Neural crest cell (in vitro differentiated cells): Measurements from ENCODE around the gene GCNT2. TPM values are rescaled to one million over a fixed set of nuclear protein-coding genes. Genes with fewer than 3 reads are reported as not detected.

Experiments
- DNase-seq: peaks from one replicate; pipeline ENCODE4 v3.0.0; 2021; ENCODE audit warnings: low read depth, mixed read lengths, low spot score
- H3K27ac Mint-ChIP-seq: one replicate; pipeline ENCODE4 v1.8.0; 2021; ENCODE audit warnings: mild to moderate bottlenecking, mixed read lengths; ENCODE audit not compliant: unreplicated experiment
- H3K27me3 Mint-ChIP-seq: 2 replicates; pipeline ENCODE4 v1.8.0; 2021; ENCODE audit warnings: low read depth, mild to moderate bottlenecking, mixed read lengths
- H3K36me3 Mint-ChIP-seq: 2 replicates; pipeline ENCODE4 v1.8.0; 2021; ENCODE audit warnings: low read depth, mild to moderate bottlenecking, mixed read lengths
- H3K4me1 Mint-ChIP-seq: 2 replicates; pipeline ENCODE4 v1.8.0; 2021; ENCODE audit warnings: mixed read lengths
- H3K4me3 Mint-ChIP-seq: one replicate; pipeline ENCODE4 v1.8.0; 2021; ENCODE audit warnings: mild to moderate bottlenecking, mixed read lengths
- H3K9me3 Mint-ChIP-seq: 2 replicates; pipeline ENCODE4 v1.8.0; 2021; ENCODE audit warnings: mixed read lengths
- total RNA-seq: library from RNA; stranded (reverse); gene quantifications from 2 replicates; pipeline ENCODE4 v1.2.1, GENCODE V29; 2021
- TF ChIP-seq, protein P1 (sequence below): fragments of 200-600 bp; sonication (generic); conservative IDR thresholded peaks from 2 replicates; pipeline ENCODE4 v1.5.0; 2021; ENCODE audit warnings: antibody characterized with exemption, mild to moderate bottlenecking

The GCNT2 gene
- total RNA-seq, 1 donor from 2014 or later, result 6.4 TPM

DNA sequence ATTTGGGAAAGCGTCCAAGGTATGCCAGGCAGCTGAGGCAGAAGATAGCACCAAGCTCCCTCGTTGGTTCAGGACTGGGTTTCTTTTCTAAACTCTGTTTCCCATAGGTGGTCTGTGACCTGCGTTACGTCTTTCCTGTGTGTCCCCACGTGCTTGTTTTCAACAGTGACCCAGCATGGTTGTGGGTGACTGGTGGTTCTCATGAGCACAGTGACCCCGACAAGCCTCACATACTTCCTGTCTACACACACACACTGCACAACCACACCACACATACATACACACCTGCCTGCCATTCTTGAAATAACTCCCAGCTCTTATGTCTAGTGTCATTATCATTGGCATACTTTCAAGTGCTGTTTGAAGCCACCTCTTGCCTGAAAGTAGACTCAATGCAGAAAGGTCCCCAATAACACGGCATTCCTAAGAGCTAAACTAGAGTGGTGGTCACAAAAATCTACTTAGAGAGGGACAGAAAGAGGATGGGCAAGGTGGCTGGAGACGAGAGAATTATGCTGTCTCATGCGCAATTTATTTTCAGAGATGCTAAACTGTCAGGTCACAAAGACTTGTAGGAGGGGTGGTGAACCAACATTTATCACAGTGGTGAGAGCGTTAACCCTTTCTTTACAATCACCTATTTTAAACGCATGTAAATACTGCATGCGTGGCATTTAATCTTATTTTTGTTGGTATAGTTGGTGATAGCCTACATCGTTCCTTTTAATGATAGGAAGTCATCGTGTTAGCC is 66.7 kb downstream of the GCNT2 start:
- H3K36me3 Mint-ChIP-seq, result no peaks in the 10 kb centered on the region
- DNase-seq, result no peak

DNA sequence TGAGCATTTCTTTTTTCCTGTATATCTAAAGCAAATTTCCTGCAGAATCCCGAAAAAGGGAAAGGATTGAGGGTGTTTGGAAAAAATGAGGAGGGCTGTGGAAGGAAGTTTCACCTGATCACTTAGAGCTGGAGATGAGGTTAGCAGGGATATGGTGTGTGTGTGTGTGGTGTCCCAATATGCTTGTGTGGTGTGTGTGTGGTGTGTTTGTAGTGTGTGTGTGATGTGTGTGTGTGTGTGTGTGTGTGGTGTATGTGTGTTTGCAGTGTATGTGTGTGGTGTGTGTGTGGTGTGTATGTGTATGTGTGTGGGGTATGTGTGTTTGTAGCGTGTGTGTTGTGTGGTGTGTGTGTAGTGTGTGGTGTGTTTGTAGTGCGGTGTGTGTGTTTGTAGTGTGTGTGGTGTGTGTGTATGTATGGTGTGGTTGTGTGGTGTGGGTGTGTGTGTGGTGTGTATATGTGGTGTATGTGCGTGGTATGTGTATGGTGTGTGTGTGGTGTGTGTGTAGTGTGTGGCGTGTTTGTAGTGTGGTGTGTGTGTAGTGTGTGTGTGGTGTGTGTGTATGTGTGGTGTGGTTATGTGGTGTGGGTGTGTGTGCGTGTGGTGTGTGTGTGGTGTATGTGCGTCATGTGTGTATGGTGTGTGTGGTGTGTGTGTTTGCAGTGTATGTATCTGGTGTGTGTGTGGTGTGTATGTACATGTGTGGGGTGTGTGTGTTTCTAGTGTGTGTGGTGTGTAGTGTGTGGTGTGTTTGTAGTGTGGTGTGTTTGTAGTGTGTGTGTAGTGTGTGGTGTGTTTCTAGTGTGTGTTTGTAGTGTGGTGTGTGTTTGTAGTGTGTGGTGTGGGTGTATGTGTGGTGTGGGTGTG is 67.6 kb downstream of the GCNT2 start:
- Mint-ChIP-seq H3K4me1 (peaks cover 31% of the 10 kb centered on the region), H3K9me3 (peaks cover 2% of the 10 kb centered on the region), H3K36me3 (no peaks in the 10 kb centered on the region), H3K27me3 (peaks cover 28% of the 10 kb centered on the region), H3K27ac (no peak overlapping the region), H3K4me3 (no peak overlapping the region)
- DNase-seq, result no peak
- TF ChIP-seq, protein P1, sequence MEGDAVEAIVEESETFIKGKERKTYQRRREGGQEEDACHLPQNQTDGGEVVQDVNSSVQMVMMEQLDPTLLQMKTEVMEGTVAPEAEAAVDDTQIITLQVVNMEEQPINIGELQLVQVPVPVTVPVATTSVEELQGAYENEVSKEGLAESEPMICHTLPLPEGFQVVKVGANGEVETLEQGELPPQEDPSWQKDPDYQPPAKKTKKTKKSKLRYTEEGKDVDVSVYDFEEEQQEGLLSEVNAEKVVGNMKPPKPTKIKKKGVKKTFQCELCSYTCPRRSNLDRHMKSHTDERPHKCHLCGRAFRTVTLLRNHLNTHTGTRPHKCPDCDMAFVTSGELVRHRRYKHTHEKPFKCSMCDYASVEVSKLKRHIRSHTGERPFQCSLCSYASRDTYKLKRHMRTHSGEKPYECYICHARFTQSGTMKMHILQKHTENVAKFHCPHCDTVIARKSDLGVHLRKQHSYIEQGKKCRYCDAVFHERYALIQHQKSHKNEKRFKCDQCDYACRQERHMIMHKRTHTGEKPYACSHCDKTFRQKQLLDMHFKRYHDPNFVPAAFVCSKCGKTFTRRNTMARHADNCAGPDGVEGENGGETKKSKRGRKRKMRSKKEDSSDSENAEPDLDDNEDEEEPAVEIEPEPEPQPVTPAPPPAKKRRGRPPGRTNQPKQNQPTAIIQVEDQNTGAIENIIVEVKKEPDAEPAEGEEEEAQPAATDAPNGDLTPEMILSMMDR, result no peak

More for the DNA sequence above, 66.7 kb downstream of the GCNT2 start:
- Mint-ChIP-seq H3K4me3 (no peak overlapping the region), H3K4me1 (peaks cover 39% of the 10 kb centered on the region), H3K9me3 (peaks cover 2% of the 10 kb centered on the region), H3K27ac (no peak overlapping the region), H3K27me3 (peaks cover 34% of the 10 kb centered on the region)
- TF ChIP-seq, protein P1, result no peak

DNA sequence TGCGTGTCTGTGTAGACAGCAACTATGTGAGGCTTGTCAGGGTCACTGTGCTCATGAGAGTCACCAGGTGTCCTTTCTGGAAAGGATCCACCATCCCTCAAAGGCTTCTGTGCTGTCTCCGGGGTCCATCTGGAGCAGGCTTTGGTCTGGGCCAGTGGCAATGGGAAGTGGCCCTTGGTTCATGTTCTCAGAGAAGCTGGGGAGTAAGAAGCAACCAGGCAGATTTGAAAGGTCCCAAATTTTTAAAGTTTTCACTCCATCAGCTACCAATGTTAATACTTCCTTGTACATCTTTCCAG is 68.2 kb downstream of the GCNT2 start:
- TF ChIP-seq, protein P1, result no peak
- Mint-ChIP-seq H3K4me1 (peaks cover 25% of the 10 kb centered on the region), H3K27me3 (peaks cover 22% of the 10 kb centered on the region), H3K4me3 (no peak overlapping the region), H3K27ac (no peak overlapping the region), H3K36me3 (no peaks in the 10 kb centered on the region), H3K9me3 (peaks cover 2% of the 10 kb centered on the region)
- DNase-seq, result no peak

DNA sequence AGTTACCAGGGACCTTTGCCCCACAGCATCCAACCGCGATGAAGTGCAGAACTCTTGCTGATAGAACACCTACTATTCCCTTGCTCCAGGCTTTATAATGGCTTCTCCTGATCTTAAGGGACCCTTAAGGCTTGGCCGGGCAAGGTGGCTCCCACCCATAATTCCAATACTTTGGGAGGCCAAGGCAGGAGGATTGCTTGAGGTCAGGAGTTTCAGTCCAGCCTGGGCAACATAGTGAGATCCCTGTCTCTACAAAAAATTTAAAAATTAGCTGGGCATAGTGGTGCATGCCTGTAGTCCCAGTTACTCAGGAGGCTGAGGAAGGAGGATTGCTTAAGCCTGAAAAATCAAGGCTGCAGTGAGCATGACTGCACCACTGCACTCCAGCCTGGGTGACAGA is 68.8 kb downstream of the GCNT2 start:
- H3K9me3 Mint-ChIP-seq, result peaks cover 2% of the 10 kb centered on the region
- no peak for DNase-seq
- H3K27me3 Mint-ChIP-seq, result peaks cover 17% of the 10 kb centered on the region
- H3K4me3 Mint-ChIP-seq, result no peak overlapping the region
- TF ChIP-seq, protein P1, result no peak
- no peak overlapping the region for H3K27ac Mint-ChIP-seq
- no peaks in the 10 kb centered on the region for H3K36me3 Mint-ChIP-seq
- peaks cover 20% of the 10 kb centered on the region for H3K4me1 Mint-ChIP-seq

DNA sequence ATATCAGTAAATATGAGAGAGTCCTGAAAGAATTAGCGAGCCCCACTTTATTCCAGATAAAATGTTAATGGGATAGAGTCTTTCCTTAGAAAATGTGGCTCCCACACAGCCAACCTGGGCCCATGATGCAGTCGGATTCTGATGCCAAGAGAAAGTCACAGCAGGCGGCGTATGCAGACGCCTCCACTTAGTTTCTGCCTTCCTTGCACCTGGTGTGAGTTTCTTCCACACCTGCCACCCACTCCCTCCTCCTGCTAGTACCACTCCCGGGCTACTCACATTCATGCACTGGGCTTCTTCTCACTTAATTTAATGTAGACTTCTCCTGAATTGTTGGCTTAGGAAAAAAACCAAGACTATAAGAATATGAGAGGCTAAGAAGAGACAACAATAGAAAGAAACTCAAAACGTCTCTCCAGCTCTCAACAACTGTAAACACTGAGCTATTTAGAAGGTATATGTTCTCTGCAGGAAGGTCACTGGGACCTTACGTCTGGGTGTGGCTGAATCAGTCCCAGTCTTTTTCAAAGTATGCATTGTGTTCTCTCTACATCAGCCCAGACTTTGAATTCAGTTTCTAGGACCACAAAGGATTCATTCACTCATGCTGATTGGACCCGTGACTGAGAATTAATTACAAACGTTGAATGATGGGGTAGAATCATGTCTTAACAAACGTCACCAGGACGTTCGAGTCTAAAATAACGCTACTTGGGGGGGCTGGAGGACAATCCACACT is 70.4 kb downstream of the GCNT2 start:
- Mint-ChIP-seq H3K27me3 (peaks cover 1% of the 10 kb centered on the region), H3K4me3 (no peak overlapping the region), H3K4me1 (peaks cover 6% of the 10 kb centered on the region), H3K36me3 (no peaks in the 10 kb centered on the region), H3K9me3 (peaks cover 2% of the 10 kb centered on the region), H3K27ac (no peak overlapping the region)
- TF ChIP-seq, protein P1, result no peak
- DNase-seq, result no peak
